ENCODE measurements around the gene LMAN1.
A peak's percentile ranks its signal among the peaks of the same experiment; 100 is the strongest.

The LMAN1 gene

GRCh38 chr18:59358712-59359575, at the start of gene LMAN1:
Gene LMAN1 (minus strand): TSS chr18:59359265. CDS start chr18:59359244, 21 bp downstream.
- peak; percentile 99 for DNase-seq (ENCODE audit: low spot score)

- DNase-seq (ENCODE audit: low spot score): peak; percentile 88
Observed at GRCh38 chr18:59402432-59403090, 43.5 kb upstream of the LMAN1 start.

DNA sequence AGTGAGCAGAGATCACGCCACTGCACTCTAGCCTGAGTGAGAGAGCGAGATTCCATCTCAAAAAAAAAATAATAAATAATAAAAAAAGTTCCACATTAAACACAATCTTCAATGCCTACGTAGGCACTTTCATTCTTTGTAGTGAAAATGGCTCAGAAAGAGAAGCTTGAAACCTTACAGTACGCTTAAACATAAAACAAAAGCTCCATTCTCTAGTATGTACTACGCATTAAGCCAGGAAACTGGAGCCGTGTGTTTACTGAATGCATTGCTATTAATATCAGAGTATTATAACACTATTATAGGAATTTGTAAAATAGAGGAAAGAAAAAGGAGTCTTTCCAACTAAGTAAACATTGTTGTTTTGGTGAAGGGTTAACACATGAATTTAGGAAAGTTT, 41.3 kb upstream of the LMAN1 start:
- no peak for DNase-seq (ENCODE audit: low spot score)

- no peak for DNase-seq (ENCODE audit: low spot score)
Observed at GRCh38 chr18:59395226-59396175, 36.4 kb upstream of the LMAN1 start.

DNA sequence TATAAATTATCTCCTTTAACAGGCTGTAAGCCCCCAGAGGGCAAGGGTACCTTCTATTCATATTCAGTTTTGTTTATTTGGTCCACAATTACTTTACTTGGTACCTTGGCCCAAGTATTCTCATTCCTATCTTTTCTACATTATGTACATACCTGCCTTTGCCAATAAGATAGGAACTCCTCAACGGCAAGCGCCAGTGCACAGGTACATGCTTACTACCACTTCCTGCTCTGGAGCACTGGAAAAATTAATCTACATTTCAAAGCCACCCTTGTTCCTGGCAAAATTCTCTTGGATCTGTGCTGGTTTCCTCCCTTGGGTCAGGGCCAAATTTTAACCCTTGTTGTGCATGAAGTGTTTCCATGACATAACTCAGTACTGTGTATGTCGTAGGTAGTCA, 34.3 kb upstream of the LMAN1 start:
- DNase-seq (ENCODE audit: low spot score): no peak

DNA sequence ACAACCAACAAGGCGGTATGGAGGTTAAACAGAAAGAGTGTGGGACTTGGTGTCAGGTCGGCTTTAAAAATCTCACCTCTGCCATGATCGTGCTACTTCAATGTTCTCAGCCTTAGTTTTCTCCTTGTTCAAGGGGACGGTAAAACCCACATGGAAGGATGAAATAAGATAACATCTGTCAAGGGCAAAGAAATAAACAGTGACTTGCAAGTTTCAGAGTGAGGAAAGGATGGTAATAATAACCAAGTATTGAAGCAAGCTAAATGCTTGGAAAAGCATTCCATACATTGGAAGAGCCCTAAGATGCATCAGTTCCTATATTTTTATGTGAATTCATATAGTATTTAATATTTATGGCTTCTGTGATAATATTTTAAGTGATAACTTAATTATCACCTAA, 29.8 kb upstream of the LMAN1 start:
- DNase-seq (ENCODE audit: low spot score): no peak

- DNase-seq (ENCODE audit: low spot score): no peak
Observed at GRCh38 chr18:59387687-59388565, 28.9 kb upstream of the LMAN1 start.

DNA sequence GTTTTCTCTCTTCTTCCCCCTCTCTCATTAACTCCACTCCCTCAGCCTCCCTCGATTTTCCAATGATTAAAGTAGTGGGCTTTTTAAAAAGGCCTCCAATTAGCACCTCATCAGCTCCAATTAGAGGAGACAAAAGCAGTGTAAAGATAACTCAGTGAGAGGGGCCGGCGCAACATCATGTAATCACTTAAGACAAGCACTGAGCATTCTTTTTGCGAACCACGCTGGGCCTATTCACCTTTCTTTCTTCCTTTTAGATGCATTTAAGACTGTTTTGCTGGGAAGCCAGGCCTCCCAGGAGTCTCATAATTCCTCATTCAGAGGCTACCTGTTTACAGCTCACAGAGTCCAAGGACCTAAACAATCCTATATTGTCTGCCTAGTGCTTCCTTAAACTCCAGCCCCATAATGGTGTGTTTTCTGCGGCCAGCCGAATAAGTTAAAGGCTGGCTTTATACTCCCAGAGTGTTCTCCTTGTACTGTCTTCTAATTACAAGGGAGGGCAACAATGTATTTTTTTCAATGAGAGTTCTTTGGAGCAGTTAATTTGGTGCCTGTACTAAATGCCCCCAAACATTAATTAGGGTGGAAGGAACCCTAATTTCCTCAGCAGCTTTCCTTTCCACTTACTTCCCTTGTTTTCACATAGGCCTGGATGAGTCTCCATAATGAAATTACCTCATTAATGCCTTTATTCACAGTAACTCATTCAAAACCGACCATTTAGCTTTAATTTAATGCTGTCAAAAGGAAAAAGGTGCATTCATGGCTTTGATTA, 28.0 kb upstream of the LMAN1 start:
- no peak for DNase-seq (ENCODE audit: low spot score)

GRCh38 chr18:59385191-59385590, 26.1 kb upstream of the LMAN1 start:
- DNase-seq (ENCODE audit: low spot score): no peak

DNA sequence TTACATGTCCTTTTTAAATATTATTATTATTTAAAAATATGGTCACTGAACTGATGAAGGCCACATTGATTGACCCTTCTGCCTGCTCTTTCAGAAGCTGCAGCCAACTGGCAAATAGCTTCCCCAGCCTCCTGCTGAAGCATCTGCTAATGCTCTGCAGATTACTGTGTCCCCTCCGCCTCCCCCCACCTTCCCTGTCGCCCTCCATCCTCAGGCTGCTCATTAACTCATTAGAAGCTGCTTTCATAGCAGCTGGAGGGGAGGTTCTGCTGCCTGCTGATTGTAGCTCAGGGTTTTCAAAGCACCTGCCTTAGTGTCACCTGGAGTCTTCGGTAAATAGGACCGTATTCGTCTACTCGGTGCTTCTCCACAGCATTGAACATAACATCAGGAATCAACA, 24.8 kb upstream of the LMAN1 start:
- DNase-seq (ENCODE audit: low spot score): no peak

DNA sequence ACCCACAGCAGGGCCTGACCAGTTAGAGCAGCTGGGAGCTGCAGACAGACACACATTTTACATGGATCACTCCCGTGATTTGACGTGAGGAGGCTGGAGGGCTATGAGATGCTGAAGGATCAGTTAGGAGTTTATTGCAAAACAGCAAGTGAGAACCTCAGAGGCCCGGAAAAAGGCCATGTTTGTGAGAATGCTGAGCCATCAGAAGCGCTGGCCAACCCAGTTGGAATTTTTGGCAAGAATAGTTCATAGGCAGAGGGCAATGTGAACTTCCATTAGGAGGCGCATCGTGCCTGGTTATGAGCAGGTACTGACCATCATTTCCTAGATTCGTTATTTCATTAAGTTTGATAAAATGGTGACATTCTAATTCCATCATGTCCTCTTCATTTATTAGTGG, 23.3 kb upstream of the LMAN1 start:
- DNase-seq (ENCODE audit: low spot score): no peak

DNA sequence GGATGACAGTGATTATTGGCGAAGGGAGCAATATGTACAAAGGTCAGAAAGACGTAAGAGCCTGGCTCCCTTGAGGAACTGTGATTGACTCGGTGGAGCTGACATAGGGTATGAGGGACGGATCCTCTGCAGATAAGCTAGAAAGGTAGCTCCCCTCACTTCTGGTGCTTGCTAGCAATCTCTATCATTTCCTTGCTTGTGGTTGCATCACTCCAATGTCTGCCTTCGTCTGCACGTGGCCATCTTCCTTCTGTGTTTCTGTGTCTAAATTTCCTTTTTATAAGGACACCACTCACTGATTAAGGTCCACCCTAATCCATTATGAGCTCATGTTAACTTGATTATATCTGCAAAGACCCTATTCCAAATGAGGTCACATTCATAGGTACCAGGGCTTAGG, 22.9 kb upstream of the LMAN1 start:
- DNase-seq (ENCODE audit: low spot score): no peak

- DNase-seq (ENCODE audit: low spot score): no peak
Observed at GRCh38 chr18:59380706-59381105, 21.6 kb upstream of the LMAN1 start.

DNA sequence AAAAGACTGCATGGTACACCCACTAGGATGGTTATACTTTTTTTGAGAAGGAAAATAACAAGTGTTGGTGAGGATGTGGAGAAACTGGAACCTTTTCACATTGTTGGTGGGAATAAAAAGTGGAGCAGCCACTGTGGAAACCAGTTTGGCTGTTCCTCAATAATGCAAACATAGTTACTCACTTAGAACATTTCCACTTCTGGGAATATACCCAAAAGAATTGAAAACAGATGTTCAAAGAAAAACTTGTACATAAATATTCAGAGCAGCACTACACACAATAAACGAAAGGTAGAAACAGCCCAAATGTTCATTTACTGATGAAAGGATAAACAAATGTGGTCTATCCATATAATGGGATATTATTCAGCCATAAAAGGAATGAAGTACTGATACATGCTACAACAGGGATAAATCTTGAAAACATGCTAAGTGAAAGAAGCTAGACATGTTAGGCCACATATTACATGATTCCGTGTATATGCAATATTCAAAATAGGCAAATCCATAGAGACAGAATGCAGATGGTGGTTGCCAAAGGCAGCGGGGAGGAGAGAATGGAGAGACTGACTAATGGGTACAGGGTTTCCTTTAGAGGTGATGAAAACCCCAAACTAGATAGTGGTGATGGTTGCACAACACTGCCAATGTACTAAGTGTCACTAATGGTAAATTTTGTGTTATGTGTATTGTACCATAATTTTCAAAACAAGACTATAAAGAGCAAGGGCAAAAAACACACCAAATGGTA, 20.9 kb upstream of the LMAN1 start:
- peak; percentile 29 for DNase-seq (ENCODE audit: low spot score)

DNA sequence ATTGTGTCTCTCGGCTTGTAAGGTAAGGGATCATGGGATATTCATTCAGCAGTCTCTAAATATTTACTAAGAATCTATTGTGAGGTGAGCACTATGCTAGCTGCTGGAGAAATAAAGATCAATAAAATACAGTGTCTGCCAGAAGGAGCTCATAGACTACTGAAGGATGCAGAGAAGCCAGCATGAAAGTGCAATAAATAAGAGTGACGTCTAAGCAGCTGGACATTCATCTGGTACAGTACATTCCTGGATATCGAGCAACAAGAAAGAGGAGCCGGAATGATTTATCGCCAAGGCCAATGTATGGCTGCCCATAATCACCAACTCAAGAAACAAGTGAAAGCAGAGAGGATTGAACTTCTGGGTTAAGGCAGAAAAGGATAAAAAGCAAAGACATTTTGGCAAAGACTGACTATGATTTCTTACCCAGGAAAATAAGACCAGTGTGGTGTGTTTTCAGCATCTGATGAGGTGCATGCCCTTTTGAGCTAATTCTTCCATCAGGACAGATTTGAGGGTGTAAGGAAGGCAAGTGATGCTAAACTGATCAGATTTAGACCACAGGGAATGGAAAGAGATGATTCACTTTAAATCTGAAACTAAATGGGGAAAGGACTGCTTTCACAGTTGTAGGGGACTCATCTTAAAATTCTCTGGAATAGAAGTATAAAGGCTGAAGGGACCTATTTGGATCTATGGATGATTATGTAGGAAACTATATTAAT, 18.7 kb upstream of the LMAN1 start:
- DNase-seq (ENCODE audit: low spot score): no peak

GRCh38 chr18:59376351-59376935, 17.4 kb upstream of the LMAN1 start:
- DNase-seq (ENCODE audit: low spot score): no peak

DNA sequence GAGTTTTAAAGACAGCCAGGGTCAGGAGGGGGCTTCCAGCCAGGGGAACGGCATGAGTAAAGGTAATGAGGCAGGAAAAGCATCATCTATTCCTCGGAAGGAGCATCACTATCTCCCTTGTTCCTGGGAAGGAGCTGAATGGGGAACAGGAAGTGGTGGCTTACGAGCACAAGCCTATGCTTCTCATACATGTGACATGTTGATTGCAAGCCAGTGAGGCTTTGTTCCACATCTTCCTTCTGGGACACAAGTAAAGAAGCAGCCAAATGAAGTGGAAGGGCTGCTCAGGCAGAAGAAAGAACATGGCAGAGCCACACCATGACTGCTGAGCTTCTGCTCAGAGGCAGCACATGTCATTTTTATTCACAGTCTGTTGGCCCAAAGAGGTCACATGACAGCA, 15.1 kb upstream of the LMAN1 start:
- no peak for DNase-seq (ENCODE audit: low spot score)

- DNase-seq (ENCODE audit: low spot score): no peak
Observed at GRCh38 chr18:59372975-59373374, 13.9 kb upstream of the LMAN1 start.

GRCh38 chr18:59360381-59360780, 1.3 kb upstream of the LMAN1 start:
- no peak for DNase-seq (ENCODE audit: low spot score)
